ACHN (cell line): ENCODE data around the gene LRRC53.

Experiments
- DNase-seq: peaks from one replicate; pipeline ENCODE4 v3.0.0-alpha.2; 2015
- in situ Hi-C: cut with HindIII; loops from 2 replicates; pipeline ENCODE4 v1.10.0; 2017; ENCODE audit warnings: low sequenced_read_pairs, low pct_ligation_motif_present, low pct_unique_long_range_greater_than_20kb

LRRC53 gene

GRCh38 chr1:74502858-74503257 lies 9.6 kb downstream of the LRRC53 start:
- in situ Hi-C loops, result no loop called here
- DNase-seq, result no peak

GRCh38 chr1:74502432-74502831 lies 10.0 kb downstream of the LRRC53 start:
- in situ Hi-C loops, result no loop called here
- DNase-seq, result peak; percentile 26

- in situ Hi-C loops, result no loop called here
Observed at GRCh38 chr1:74498901-74499300, 13.5 kb downstream of the LRRC53 start.

GRCh38 chr1:74496669-74497068 lies 15.7 kb downstream of the LRRC53 start:
- DNase-seq, result no peak
- in situ Hi-C loops, result no loop called here

More at GRCh38 chr1:74498901-74499300, 13.5 kb downstream of the LRRC53 start:
- DNase-seq, result no peak

- no peak for DNase-seq
- in situ Hi-C loops, result no loop called here
Observed at GRCh38 chr1:74486036-74486435, 26.4 kb downstream of the LRRC53 start.

- DNase-seq, result no peak
- in situ Hi-C loops, result no loop called here
Observed at GRCh38 chr1:74485622-74486021, 26.8 kb downstream of the LRRC53 start.

GRCh38 chr1:74481607-74482006 lies 30.8 kb downstream of the LRRC53 start:
- DNase-seq, result no peak
- in situ Hi-C loops, result no loop called here

GRCh38 chr1:74480068-74480467 lies 32.3 kb downstream of the LRRC53 start:
- in situ Hi-C loops, result no loop called here
- no peak for DNase-seq

- no peak for DNase-seq
- in situ Hi-C loops, result no loop called here
Observed at GRCh38 chr1:74478979-74479378, 33.4 kb downstream of the LRRC53 start.

GRCh38 chr1:74474585-74474984 lies 37.8 kb downstream of the LRRC53 start:
- no peak for DNase-seq
- in situ Hi-C loops, result no loop called here

- in situ Hi-C loops, result no loop called here
Observed at GRCh38 chr1:74471470-74471869, 40.9 kb downstream of the LRRC53 start.

GRCh38 chr1:74470936-74471335 lies 41.5 kb downstream of the LRRC53 start:
- DNase-seq, result no peak
- in situ Hi-C loops, result no loop called here

More at GRCh38 chr1:74471470-74471869, 40.9 kb downstream of the LRRC53 start:
- no peak for DNase-seq

- in situ Hi-C loops, result no loop called here
- DNase-seq, result no peak
Observed at GRCh38 chr1:74470251-74470650, 42.2 kb downstream of the LRRC53 start.

- DNase-seq, result peak; percentile 46
- in situ Hi-C loops, result no loop called here
Observed at GRCh38 chr1:74468982-74469603, 43.3 kb downstream of the LRRC53 start.

- DNase-seq, result no peak
- in situ Hi-C loops, result no loop called here
Observed at GRCh38 chr1:74467786-74468377, 44.5 kb downstream of the LRRC53 start.

GRCh38 chr1:74465193-74465681 lies 47.2 kb downstream of the LRRC53 start:
- no peak for DNase-seq
- in situ Hi-C loops, result no loop called here

GRCh38 chr1:74464037-74464436 lies 48.4 kb downstream of the LRRC53 start:
- in situ Hi-C loops, result no loop called here
- DNase-seq, result no peak

- DNase-seq, result no peak
Observed at GRCh38 chr1:74463333-74463988, 49.0 kb downstream of the LRRC53 start.

GRCh38 chr1:74457253-74457652 lies 55.2 kb downstream of the LRRC53 start:
- in situ Hi-C loops, result no loop called here

More at GRCh38 chr1:74463333-74463988, 49.0 kb downstream of the LRRC53 start:
- in situ Hi-C loops, result no loop called here

GRCh38 chr1:74455390-74455789 lies 57.0 kb downstream of the LRRC53 start:
- DNase-seq, result no peak
- in situ Hi-C loops, result no loop called here

More at GRCh38 chr1:74457253-74457652, 55.2 kb downstream of the LRRC53 start:
- DNase-seq, result no peak
